ENCODE results near the gene KRTAP2-3. TPM values are rescaled to one million over a fixed set of nuclear protein-coding genes. Genes with fewer than 3 reads are reported as not detected.

KRTAP2-3 gene
- total RNA-seq, 1 donor from 2014 or later = not detected

DNA sequence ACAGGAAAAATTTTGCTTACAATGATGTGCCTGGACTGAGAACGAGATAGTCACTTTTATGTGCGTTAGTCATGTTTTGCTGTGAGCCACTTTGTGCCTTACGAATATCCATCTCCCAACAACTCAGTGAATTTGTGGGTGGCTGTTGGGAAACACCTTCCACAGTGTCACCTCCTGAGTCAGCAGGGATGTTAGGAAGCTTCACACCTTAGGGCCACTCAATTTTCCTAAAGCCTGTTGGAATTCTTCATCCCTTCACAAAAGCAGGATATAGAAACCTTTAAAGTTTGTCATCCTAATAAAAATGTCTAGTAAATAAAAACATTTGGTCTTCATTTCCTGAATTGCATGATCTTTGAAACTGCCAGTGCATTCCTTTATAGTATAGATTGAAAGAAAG is 46.7 kb downstream of the KRTAP2-3 start:
- Mint-ChIP-seq H3K36me3 (ENCODE audit: low read depth) (no peaks in the 10 kb centered on the region), H3K4me1 (ENCODE audit: low read depth) (no peaks in the 10 kb centered on the region), H3K27ac (no peak overlapping the region), H3K9me3 (no peaks in the 10 kb centered on the region), H3K27me3 (ENCODE audit: insufficient read depth) (peaks cover 9% of the 10 kb centered on the region), H3K4me3 (no peak overlapping the region)
- no peak for DNase-seq (ENCODE audit: low spot score)
- intact Hi-C loops (cut with micrococcal nuclease) = no loop called here

DNA sequence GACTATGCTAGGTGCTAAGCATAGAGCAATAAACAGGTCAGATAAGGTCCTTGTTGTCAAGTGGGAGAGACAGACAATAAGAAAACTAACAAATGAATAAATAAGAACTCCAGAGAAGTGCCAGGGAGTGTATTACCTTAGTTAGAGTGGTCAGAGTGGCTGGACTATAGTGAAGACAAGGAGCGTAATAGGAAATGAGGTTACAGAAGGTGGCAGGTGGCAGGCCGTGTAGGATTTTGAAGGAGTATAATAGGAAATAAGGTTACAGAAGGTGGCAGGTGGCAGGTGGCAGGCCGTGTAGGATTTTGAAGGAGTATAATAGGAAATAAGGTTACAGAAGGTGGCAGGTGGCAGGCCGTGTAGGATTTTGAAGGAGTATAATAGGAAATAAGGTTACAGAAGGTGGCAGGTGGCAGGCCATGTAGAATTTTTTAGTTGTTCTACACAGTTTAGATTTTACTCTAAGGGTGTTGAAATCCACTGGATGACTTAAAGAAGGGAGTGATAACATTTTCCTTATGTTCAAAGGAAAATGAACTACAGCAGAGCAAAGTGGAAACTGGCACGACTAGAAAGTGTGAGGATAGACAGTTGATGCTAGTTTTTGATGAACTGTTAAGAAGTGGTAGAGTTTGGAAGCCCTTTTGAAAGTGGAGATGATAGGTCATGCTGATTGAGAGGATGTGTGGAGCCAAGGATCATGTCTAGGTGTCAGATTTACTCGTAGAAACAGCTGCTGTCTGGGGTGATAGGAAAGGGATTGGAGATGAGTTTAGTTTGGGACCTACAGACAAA is 47.4 kb downstream of the KRTAP2-3 start:
- Mint-ChIP-seq H3K27me3 (ENCODE audit: insufficient read depth) (peaks cover 10% of the 10 kb centered on the region), H3K4me3 (no peak overlapping the region)
- no peak for DNase-seq (ENCODE audit: low spot score)

DNA sequence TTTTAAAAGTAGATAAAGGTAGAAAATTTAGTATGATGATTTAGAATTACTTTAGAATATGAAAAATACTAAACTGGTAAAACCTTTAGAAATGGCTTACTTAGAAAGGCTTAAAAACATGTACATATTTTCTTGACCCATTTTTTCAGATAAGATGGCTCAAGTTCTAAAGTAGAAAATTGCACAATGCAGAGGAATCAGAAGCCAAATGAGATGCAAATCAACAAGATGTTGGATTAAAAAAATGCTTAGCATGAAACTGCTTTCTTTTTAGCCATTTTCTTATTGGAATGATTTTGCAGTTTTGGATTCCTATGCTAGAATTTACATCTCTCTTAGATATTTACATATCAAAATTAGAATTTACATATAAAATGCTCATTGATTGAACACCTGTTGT is 49.5 kb downstream of the KRTAP2-3 start:
- H3K27me3 Mint-ChIP-seq (ENCODE audit: insufficient read depth) = peaks cover 10% of the 10 kb centered on the region
- no peak for DNase-seq (ENCODE audit: low spot score)
- H3K4me1 Mint-ChIP-seq (ENCODE audit: low read depth) = no peaks in the 10 kb centered on the region
- H3K4me3 Mint-ChIP-seq = no peak overlapping the region
- intact Hi-C loops (cut with micrococcal nuclease) = no loop called here
- no peaks in the 10 kb centered on the region for H3K9me3 Mint-ChIP-seq
- no peak overlapping the region for H3K27ac Mint-ChIP-seq
- H3K36me3 Mint-ChIP-seq (ENCODE audit: low read depth) = no peaks in the 10 kb centered on the region

More for the DNA sequence above, 47.4 kb downstream of the KRTAP2-3 start:
- H3K4me1 Mint-ChIP-seq (ENCODE audit: low read depth) = no peaks in the 10 kb centered on the region
- intact Hi-C loops (cut with micrococcal nuclease) = no loop called here
- H3K27ac Mint-ChIP-seq = no peak overlapping the region
- no peaks in the 10 kb centered on the region for H3K36me3 Mint-ChIP-seq (ENCODE audit: low read depth)
- H3K9me3 Mint-ChIP-seq = no peaks in the 10 kb centered on the region

DNA sequence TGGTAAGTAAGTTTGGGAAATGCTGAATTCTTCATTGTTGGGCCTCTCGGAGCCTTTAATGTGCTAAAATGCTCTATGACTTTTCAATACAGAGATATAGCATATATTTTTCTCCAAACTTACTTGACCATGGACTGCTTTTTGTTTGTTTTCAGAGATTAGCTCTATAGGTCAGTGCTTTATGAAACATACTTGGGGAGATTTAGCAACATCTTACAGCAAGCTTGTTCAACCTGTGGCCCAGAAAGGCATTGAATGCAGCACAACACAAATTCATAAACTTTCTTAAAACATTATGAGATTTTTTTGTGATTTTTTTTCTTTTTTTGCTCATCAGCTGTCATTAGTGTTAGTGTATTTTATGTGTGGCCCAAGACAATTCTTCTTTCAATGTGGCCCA is 50.0 kb downstream of the KRTAP2-3 start:
- no peaks in the 10 kb centered on the region for H3K9me3 Mint-ChIP-seq
- H3K4me1 Mint-ChIP-seq (ENCODE audit: low read depth) = no peaks in the 10 kb centered on the region
- intact Hi-C loops (cut with micrococcal nuclease) = no loop called here

DNA sequence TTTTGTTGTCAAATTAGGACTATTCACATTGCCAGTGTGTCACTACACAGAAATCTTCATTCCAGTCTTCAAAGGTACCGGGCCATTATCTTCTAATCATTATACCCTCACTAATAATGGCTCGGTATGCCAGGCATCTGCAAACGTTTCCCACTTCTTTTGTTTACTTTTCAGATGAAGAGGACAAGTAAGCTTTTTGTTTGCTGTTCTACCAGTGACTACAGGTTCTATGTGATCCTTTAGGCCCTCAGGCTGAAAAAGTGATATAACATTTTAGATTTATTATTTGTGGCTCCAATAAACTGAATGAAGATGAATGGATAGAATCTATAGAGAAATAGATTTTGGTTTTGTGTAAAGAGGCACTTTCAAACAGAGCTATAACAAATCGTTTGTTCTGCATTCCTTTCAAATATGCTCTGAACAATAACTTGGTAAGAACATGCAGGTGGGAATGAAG is 50.6 kb downstream of the KRTAP2-3 start:
- no peak overlapping the region for H3K4me3 Mint-ChIP-seq
- intact Hi-C loops (cut with micrococcal nuclease) = no loop called here
- no peak overlapping the region for H3K27ac Mint-ChIP-seq
- DNase-seq (ENCODE audit: low spot score) = no peak
- no peaks in the 10 kb centered on the region for H3K36me3 Mint-ChIP-seq (ENCODE audit: low read depth)
- H3K4me1 Mint-ChIP-seq (ENCODE audit: low read depth) = no peaks in the 10 kb centered on the region
- peaks cover 10% of the 10 kb centered on the region for H3K27me3 Mint-ChIP-seq (ENCODE audit: insufficient read depth)
- H3K9me3 Mint-ChIP-seq = no peaks in the 10 kb centered on the region

More for the DNA sequence above, 50.0 kb downstream of the KRTAP2-3 start:
- no peaks in the 10 kb centered on the region for H3K36me3 Mint-ChIP-seq (ENCODE audit: low read depth)
- H3K27ac Mint-ChIP-seq = no peak overlapping the region
- no peak overlapping the region for H3K4me3 Mint-ChIP-seq
- peaks cover 10% of the 10 kb centered on the region for H3K27me3 Mint-ChIP-seq (ENCODE audit: insufficient read depth)
- DNase-seq (ENCODE audit: low spot score) = no peak

Other genes with a start within 250 kb of the KRTAP2-3 start
- gene KRT10, start 237.5 kb downstream of the KRTAP2-3 start, total RNA-seq = 27.2 and 28.0 TPM in 2 replicates
- gene KRT12, start 192.9 kb downstream of the KRTAP2-3 start, total RNA-seq = not detected in 2 replicates
- not detected in 2 replicates for gene KRT20, start 174.9 kb downstream of the KRTAP2-3 start, total RNA-seq
- not detected in 2 replicates for gene KRT23, start 122.5 kb downstream of the KRTAP2-3 start, total RNA-seq
- not detected in 2 replicates for gene KRT39, start 93.2 kb downstream of the KRTAP2-3 start, total RNA-seq
- gene KRT40, start 75.8 kb downstream of the KRTAP2-3 start, total RNA-seq = not detected in 2 replicates
- not detected in 2 replicates for gene KRTAP3-3, start 66.0 kb downstream of the KRTAP2-3 start, total RNA-seq
- gene KRTAP3-2, start 60.2 kb downstream of the KRTAP2-3 start, total RNA-seq = not detected in 2 replicates
- gene KRTAP3-1, start 51.0 kb downstream of the KRTAP2-3 start, total RNA-seq = not detected in 2 replicates
- gene KRTAP1-5, start 32.9 kb downstream of the KRTAP2-3 start, total RNA-seq = not detected in 2 replicates
- not detected in 2 replicates for gene KRTAP1-4, start 29.9 kb downstream of the KRTAP2-3 start, total RNA-seq
- gene KRTAP1-3, start 25.2 kb downstream of the KRTAP2-3 start, total RNA-seq = not detected in 2 replicates
- not detected in 2 replicates for gene KRTAP1-1, start 18.7 kb downstream of the KRTAP2-3 start, total RNA-seq
- gene KRTAP2-1, start 12.8 kb downstream of the KRTAP2-3 start, total RNA-seq = not detected in 2 replicates
- not detected in 2 replicates for gene KRTAP2-2, start 4.9 kb downstream of the KRTAP2-3 start, total RNA-seq
- gene KRTAP2-4, start 5.8 kb upstream of the KRTAP2-3 start, total RNA-seq = not detected in 2 replicates
- gene KRTAP4-7, start 24.0 kb upstream of the KRTAP2-3 start, total RNA-seq = not detected in 2 replicates
- gene KRTAP4-8, start 38.0 kb upstream of the KRTAP2-3 start, total RNA-seq = not detected in 2 replicates
- gene KRTAP4-16, start 42.1 kb upstream of the KRTAP2-3 start, total RNA-seq = not detected in 2 replicates
- not detected in 2 replicates for gene KRTAP4-9, start 45.3 kb upstream of the KRTAP2-3 start, total RNA-seq
- gene KRTAP4-11, start 58.3 kb upstream of the KRTAP2-3 start, total RNA-seq = not detected in 2 replicates
- not detected in 2 replicates for gene KRTAP4-12, start 64.1 kb upstream of the KRTAP2-3 start, total RNA-seq
- not detected in 2 replicates for gene KRTAP4-6, start 80.4 kb upstream of the KRTAP2-3 start, total RNA-seq
- gene KRTAP4-5, start 89.7 kb upstream of the KRTAP2-3 start, total RNA-seq = not detected in 2 replicates
- gene KRTAP4-4, start 100.6 kb upstream of the KRTAP2-3 start, total RNA-seq = not detected in 2 replicates
- not detected in 2 replicates for gene KRTAP4-3, start 108.1 kb upstream of the KRTAP2-3 start, total RNA-seq
- gene KRTAP4-2, start 118.1 kb upstream of the KRTAP2-3 start, total RNA-seq = not detected in 2 replicates
- not detected in 2 replicates for gene KRTAP4-1, start 124.8 kb upstream of the KRTAP2-3 start, total RNA-seq
- gene KRTAP9-1, start 129.8 kb upstream of the KRTAP2-3 start, total RNA-seq = not detected in 2 replicates
- not detected in 2 replicates for gene KRTAP9-2, start 166.5 kb upstream of the KRTAP2-3 start, total RNA-seq
- gene KRTAP9-3, start 172.3 kb upstream of the KRTAP2-3 start, total RNA-seq = not detected in 2 replicates
- gene KRTAP9-8, start 177.9 kb upstream of the KRTAP2-3 start, total RNA-seq = not detected in 2 replicates
- not detected in 2 replicates for gene KRTAP9-4, start 189.6 kb upstream of the KRTAP2-3 start, total RNA-seq
- not detected in 2 replicates for gene KRTAP9-9, start 195.3 kb upstream of the KRTAP2-3 start, total RNA-seq
- gene KRTAP9-6, start 205.3 kb upstream of the KRTAP2-3 start, total RNA-seq = not detected in 2 replicates
- not detected in 2 replicates for gene KRTAP9-7, start 215.6 kb upstream of the KRTAP2-3 start, total RNA-seq
- gene KRTAP29-1, start 242.7 kb upstream of the KRTAP2-3 start, total RNA-seq = not detected in 2 replicates
- not detected in 2 replicates for gene KRTAP16-1, start 249.2 kb upstream of the KRTAP2-3 start, total RNA-seq

Measured in activated T-helper 1 cell treated with anti-CD3 and anti-CD28 coated beads, Interleukin-12 subunit alpha, Interleukin-12 subunit beta, Interleukin-2, Interleukin-4 antibody, amounts not matched to agents 30 ng/mL and 10 ng/mL and 1 ng/mL, durations not matched to agents 14 hours and 24 hours and 36 hours (primary cell).